Measurements from ENCODE around the gene PRDM16.
"Not testable (repeated sequence)": the region's sequence is repeated elsewhere in the genome, so short reads cannot be mapped to it uniquely, and the experiment has no call there.

Gene PRDM16

GRCh38 chr1:3287095-3287494 lies 218.1 kb downstream of the PRDM16 start:
- H3K27me3 ChIP-seq (ENCODE audit: control insufficient read depth, insufficient read depth, low read length); H3K4me1 ChIP-seq (ENCODE audit: control insufficient read depth, insufficient read depth, low read length); H3K36me3 ChIP-seq (ENCODE audit: control insufficient read depth, insufficient read depth, low read length); H3K4me3 ChIP-seq (ENCODE audit: low read length); H3K9ac ChIP-seq (ENCODE audit: low read length); H3K27ac ChIP-seq (ENCODE audit: low read depth, low read length): not testable (repeated sequence)

- Histone ChIP-seq H3K27ac (ENCODE audit: low read depth, low read length) (no peak overlapping the region), H3K36me3 (ENCODE audit: control insufficient read depth, insufficient read depth, low read length) (no peaks in the 10 kb centered on the region), H3K4me1 (ENCODE audit: control insufficient read depth, insufficient read depth, low read length) (no peaks in the 10 kb centered on the region), H3K4me3 (ENCODE audit: low read length) (no peak overlapping the region), H3K27me3 (ENCODE audit: control insufficient read depth, insufficient read depth, low read length) (peaks cover 3% of the 10 kb centered on the region), H3K9ac (ENCODE audit: low read length) (no peak overlapping the region)
Measured at GRCh38 chr1:3287656-3288160, 218.7 kb downstream of the PRDM16 start.

- no peaks in the 10 kb centered on the region for H3K4me1 ChIP-seq (ENCODE audit: control insufficient read depth, insufficient read depth, low read length)
- H3K9ac ChIP-seq (ENCODE audit: low read length): no peak overlapping the region
- no peak overlapping the region for H3K4me3 ChIP-seq (ENCODE audit: low read length)
- H3K27ac ChIP-seq (ENCODE audit: low read depth, low read length): no peak overlapping the region
- H3K36me3 ChIP-seq (ENCODE audit: control insufficient read depth, insufficient read depth, low read length): no peaks in the 10 kb centered on the region
- H3K27me3 ChIP-seq (ENCODE audit: control insufficient read depth, insufficient read depth, low read length): no peaks in the 10 kb centered on the region
Measured at GRCh38 chr1:3289502-3289901, 220.5 kb downstream of the PRDM16 start.

GRCh38 chr1:3290438-3290837 lies 221.4 kb downstream of the PRDM16 start:
- Histone ChIP-seq H3K27me3 (ENCODE audit: control insufficient read depth, insufficient read depth, low read length) (no peaks in the 10 kb centered on the region), H3K9ac (ENCODE audit: low read length) (no peak overlapping the region), H3K4me3 (ENCODE audit: low read length) (no peak overlapping the region), H3K36me3 (ENCODE audit: control insufficient read depth, insufficient read depth, low read length) (no peaks in the 10 kb centered on the region), H3K27ac (ENCODE audit: low read depth, low read length) (no peak overlapping the region), H3K4me1 (ENCODE audit: control insufficient read depth, insufficient read depth, low read length) (no peaks in the 10 kb centered on the region)

GRCh38 chr1:3290915-3291314 lies 221.9 kb downstream of the PRDM16 start:
- Histone ChIP-seq H3K9ac (ENCODE audit: low read length) (no peak overlapping the region), H3K36me3 (ENCODE audit: control insufficient read depth, insufficient read depth, low read length) (no peaks in the 10 kb centered on the region), H3K27ac (ENCODE audit: low read depth, low read length) (no peak overlapping the region), H3K27me3 (ENCODE audit: control insufficient read depth, insufficient read depth, low read length) (no peaks in the 10 kb centered on the region), H3K4me3 (ENCODE audit: low read length) (no peak overlapping the region), H3K4me1 (ENCODE audit: control insufficient read depth, insufficient read depth, low read length) (no peaks in the 10 kb centered on the region)

- Histone ChIP-seq H3K9ac (ENCODE audit: low read length) (no peak overlapping the region), H3K36me3 (ENCODE audit: control insufficient read depth, insufficient read depth, low read length) (no peaks in the 10 kb centered on the region), H3K4me1 (ENCODE audit: control insufficient read depth, insufficient read depth, low read length) (no peaks in the 10 kb centered on the region), H3K27me3 (ENCODE audit: control insufficient read depth, insufficient read depth, low read length) (no peaks in the 10 kb centered on the region), H3K27ac (ENCODE audit: low read depth, low read length) (no peak overlapping the region), H3K4me3 (ENCODE audit: low read length) (no peak overlapping the region)
Measured at GRCh38 chr1:3292051-3292722, 223.2 kb downstream of the PRDM16 start.

- no peaks in the 10 kb centered on the region for H3K4me1 ChIP-seq (ENCODE audit: control insufficient read depth, insufficient read depth, low read length)
- no peak overlapping the region for H3K27ac ChIP-seq (ENCODE audit: low read depth, low read length)
- no peak overlapping the region for H3K9ac ChIP-seq (ENCODE audit: low read length)
- no peak overlapping the region for H3K4me3 ChIP-seq (ENCODE audit: low read length)
- no peaks in the 10 kb centered on the region for H3K27me3 ChIP-seq (ENCODE audit: control insufficient read depth, insufficient read depth, low read length)
- no peaks in the 10 kb centered on the region for H3K36me3 ChIP-seq (ENCODE audit: control insufficient read depth, insufficient read depth, low read length)
Measured at GRCh38 chr1:3292868-3293562, 224.0 kb downstream of the PRDM16 start.

GRCh38 chr1:3293563-3294080 lies 224.6 kb downstream of the PRDM16 start:
- no peaks in the 10 kb centered on the region for H3K27me3 ChIP-seq (ENCODE audit: control insufficient read depth, insufficient read depth, low read length)
- no peaks in the 10 kb centered on the region for H3K36me3 ChIP-seq (ENCODE audit: control insufficient read depth, insufficient read depth, low read length)
- no peaks in the 10 kb centered on the region for H3K4me1 ChIP-seq (ENCODE audit: control insufficient read depth, insufficient read depth, low read length)
- H3K4me3 ChIP-seq (ENCODE audit: low read length): no peak overlapping the region
- no peak overlapping the region for H3K27ac ChIP-seq (ENCODE audit: low read depth, low read length)
- H3K9ac ChIP-seq (ENCODE audit: low read length): no peak overlapping the region

GRCh38 chr1:3294450-3294849 lies 225.4 kb downstream of the PRDM16 start:
- Histone ChIP-seq H3K27me3 (ENCODE audit: control insufficient read depth, insufficient read depth, low read length) (no peaks in the 10 kb centered on the region), H3K4me3 (ENCODE audit: low read length) (no peak overlapping the region), H3K36me3 (ENCODE audit: control insufficient read depth, insufficient read depth, low read length) (no peaks in the 10 kb centered on the region), H3K9ac (ENCODE audit: low read length) (no peak overlapping the region), H3K4me1 (ENCODE audit: control insufficient read depth, insufficient read depth, low read length) (no peaks in the 10 kb centered on the region), H3K27ac (ENCODE audit: low read depth, low read length) (no peak overlapping the region)

- Histone ChIP-seq H3K27ac (ENCODE audit: low read depth, low read length) (no peak overlapping the region), H3K36me3 (ENCODE audit: control insufficient read depth, insufficient read depth, low read length) (no peaks in the 10 kb centered on the region), H3K9ac (ENCODE audit: low read length) (no peak overlapping the region), H3K4me1 (ENCODE audit: control insufficient read depth, insufficient read depth, low read length) (no peaks in the 10 kb centered on the region), H3K27me3 (ENCODE audit: control insufficient read depth, insufficient read depth, low read length) (no peaks in the 10 kb centered on the region), H3K4me3 (ENCODE audit: low read length) (no peak overlapping the region)
Measured at GRCh38 chr1:3295846-3296245, 226.8 kb downstream of the PRDM16 start.

GRCh38 chr1:3296326-3296725 lies 227.3 kb downstream of the PRDM16 start:
- Histone ChIP-seq H3K4me3 (ENCODE audit: low read length) (no peak overlapping the region), H3K27me3 (ENCODE audit: control insufficient read depth, insufficient read depth, low read length) (no peaks in the 10 kb centered on the region), H3K27ac (ENCODE audit: low read depth, low read length) (no peak overlapping the region), H3K9ac (ENCODE audit: low read length) (no peak overlapping the region), H3K36me3 (ENCODE audit: control insufficient read depth, insufficient read depth, low read length) (no peaks in the 10 kb centered on the region), H3K4me1 (ENCODE audit: control insufficient read depth, insufficient read depth, low read length) (no peaks in the 10 kb centered on the region)

GRCh38 chr1:3296826-3297225 lies 227.8 kb downstream of the PRDM16 start:
- no peak overlapping the region for H3K27ac ChIP-seq (ENCODE audit: low read depth, low read length)
- H3K9ac ChIP-seq (ENCODE audit: low read length): no peak overlapping the region
- no peaks in the 10 kb centered on the region for H3K27me3 ChIP-seq (ENCODE audit: control insufficient read depth, insufficient read depth, low read length)
- no peak overlapping the region for H3K4me3 ChIP-seq (ENCODE audit: low read length)
- no peaks in the 10 kb centered on the region for H3K4me1 ChIP-seq (ENCODE audit: control insufficient read depth, insufficient read depth, low read length)
- H3K36me3 ChIP-seq (ENCODE audit: control insufficient read depth, insufficient read depth, low read length): no peaks in the 10 kb centered on the region

GRCh38 chr1:3297756-3298155 lies 228.8 kb downstream of the PRDM16 start:
- Histone ChIP-seq H3K9ac (ENCODE audit: low read length) (no peak overlapping the region), H3K36me3 (ENCODE audit: control insufficient read depth, insufficient read depth, low read length) (no peaks in the 10 kb centered on the region), H3K4me3 (ENCODE audit: low read length) (no peak overlapping the region), H3K27ac (ENCODE audit: low read depth, low read length) (no peak overlapping the region), H3K27me3 (ENCODE audit: control insufficient read depth, insufficient read depth, low read length) (no peaks in the 10 kb centered on the region), H3K4me1 (ENCODE audit: control insufficient read depth, insufficient read depth, low read length) (no peaks in the 10 kb centered on the region)

Measured in rectal smooth muscle tissue (tissue), 1 donor.